Activated CD4-positive, alpha-beta T cell treated with anti-CD3 and anti-CD28 coated beads, Interleukin-2, amount 50 U/mL, for 1 hour (primary cell): ENCODE results near the gene EXOC6B.

ENCODE experiments used
- DNase-seq: peaks from one replicate; pipeline ENCODE4 v3.0.0-alpha.2; 2020

Gene EXOC6B

GRCh38 chr2:72338076-72338475, 487.8 kb downstream of the EXOC6B start:
- no peak for DNase-seq

DNA sequence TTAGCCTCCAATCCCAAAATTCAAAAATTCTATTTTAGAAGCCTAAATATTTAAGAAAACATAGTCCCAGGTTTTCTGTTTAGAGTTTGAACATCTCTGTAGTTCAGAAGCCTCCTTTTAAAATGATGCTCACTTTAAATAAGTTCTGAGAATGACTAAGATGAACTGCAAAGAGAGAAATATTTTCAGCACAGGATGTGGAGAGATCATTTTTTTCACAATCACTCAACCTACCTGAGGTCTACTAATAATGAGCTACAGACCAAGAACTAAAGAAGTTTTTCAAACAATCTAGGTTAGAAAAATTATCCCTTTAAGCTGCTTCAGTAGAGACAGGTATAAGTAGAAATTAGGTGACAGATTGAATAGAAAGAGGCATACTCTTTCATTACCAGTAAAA, 493.1 kb downstream of the EXOC6B start:
- no peak for DNase-seq

DNA sequence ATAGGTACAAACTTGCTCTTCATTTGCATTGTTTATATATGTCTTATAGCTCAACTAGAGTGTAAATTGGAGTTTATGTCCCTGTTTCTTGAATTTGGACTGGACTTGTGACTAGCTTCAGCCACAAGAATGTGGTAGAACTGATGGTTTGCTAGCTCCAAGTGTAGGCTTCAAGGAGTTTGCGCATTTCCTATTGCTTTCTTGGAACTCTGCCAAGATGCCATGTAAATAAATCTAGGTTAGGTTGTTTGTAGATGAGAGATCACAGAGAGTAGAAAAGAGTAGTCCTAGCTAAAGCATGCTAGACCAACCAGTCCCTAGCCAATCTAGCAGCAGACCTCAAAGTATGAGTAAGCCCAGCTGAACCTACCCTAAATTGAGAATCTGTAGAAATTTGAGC, 495.2 kb downstream of the EXOC6B start:
- DNase-seq = no peak

DNA sequence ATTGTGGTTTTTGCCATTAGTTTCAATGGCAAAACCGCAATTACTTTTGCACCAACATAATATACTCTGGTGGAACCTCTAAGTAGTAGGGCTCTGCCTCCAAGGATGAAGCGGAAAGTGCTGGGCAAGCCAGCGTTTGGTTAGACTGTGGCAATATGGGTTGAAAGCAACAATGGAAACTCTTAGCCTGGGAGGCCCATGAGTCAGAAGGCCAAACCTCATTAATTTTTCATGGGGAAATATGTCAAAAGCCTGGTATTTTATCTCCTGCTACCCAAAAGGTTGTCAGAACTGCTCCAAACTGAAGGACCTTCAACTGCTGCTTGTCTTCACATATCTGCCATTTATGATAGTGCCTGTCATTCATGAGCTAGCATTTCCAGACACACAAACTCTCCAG, 499.1 kb downstream of the EXOC6B start:
- DNase-seq = no peak

GRCh38 chr2:72325592-72326422, 500.0 kb downstream of the EXOC6B start:
- DNase-seq = no peak

- DNase-seq = no peak
Measured at GRCh38 chr2:72316774-72317173, 509.1 kb downstream of the EXOC6B start.

DNA sequence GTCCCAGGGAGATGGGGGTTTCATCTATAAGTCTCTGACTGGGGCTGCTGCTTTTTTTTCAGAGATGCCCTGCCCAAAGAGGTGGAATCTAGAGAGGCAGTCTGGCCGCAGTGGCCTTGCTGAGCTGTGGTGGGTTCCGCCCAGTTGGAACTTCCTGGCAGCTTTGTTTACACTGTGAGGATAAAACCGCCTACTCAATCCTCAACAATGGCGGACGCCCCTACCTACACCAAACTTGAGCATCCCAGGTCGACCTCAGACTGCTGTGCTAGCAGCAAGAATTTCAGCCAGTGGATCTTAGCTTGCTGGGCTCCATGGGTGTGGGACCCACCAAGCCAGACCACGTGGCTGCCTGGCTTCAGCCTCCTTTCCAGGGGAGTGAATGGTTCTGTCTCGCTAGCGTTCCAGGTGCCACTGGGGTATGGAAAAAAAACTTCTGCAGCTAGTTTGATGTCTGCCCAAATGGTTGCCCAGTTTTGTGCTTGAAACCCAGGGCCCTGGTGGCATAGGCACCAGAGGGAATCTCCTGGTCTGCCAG, 525.6 kb downstream of the EXOC6B start:
- no peak for DNase-seq

DNA sequence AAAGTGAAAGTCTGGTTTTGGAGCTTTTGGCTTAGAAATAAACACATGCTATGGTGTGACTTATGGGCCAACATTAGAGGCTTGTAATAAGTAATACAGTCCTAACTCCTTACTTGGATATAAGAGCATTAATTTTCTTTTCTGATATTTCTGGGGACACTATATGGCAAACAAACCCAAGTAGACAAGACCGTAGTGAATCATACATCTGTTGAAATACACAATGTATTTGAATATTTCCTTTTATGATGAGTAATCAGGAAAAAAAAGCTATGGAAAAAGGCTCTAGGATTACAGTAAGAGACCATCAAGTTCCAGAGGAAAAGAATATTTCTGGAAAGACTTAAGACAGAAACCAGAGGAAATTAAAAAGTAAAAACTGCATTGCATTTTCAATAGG, 532.2 kb downstream of the EXOC6B start:
- DNase-seq = no peak

DNA sequence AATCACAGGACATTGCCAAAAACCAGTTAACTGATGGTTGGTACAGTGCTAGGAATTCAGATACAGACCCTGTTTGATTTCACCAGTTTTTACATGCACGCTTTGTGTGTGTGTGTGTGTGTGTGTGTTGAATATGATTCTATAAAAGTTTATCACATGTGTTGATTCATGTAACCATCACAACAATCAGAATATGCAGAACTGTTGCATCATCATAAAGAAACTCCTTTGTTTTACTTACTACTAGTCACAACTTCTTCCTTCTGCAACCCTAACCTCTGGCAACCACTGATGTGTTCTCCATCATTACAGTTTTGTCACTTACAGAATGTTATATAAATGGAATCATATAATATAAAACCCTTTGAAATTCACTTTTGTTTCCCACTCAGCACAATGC, 533.4 kb downstream of the EXOC6B start:
- no peak for DNase-seq

GRCh38 chr2:72291059-72291458, 534.8 kb downstream of the EXOC6B start:
- no peak for DNase-seq

DNA sequence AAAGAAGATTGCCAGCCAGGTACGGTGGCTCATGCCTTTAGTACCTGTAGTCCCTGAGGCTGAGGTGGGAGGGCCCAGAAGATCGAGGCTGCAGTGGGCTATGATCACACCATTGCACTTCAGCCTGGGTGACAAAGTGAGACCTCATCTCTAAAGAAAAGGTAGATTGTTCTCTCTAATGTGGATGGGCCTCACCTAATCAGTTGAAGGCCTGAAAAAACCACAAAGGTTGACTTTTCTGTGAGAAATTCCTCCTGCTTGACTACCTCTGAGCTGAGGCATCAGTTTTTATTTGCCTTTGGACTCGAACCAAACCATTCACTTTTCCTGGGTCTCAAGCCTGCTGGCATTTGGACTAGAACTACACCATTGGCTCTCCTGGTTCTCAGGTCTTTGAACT, 536.1 kb downstream of the EXOC6B start:
- DNase-seq = no peak

DNA sequence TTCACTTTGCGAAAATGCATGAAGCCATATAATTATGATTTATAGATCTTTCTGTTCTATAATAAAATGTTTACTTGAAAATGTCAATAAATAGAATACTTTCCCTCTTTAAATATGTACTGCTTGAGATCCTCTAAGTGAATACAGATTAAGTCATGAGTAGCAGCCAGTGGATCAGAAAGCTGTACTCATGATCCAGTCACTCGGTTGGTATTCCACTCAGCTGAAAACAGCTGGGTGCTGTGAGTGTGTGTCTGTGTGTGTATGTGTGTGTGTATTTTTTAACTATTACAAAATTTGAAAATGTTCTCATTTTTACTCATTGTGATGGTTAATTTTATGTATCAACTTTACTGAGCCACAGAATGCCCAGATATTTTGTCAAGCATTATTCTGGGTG, 536.5 kb downstream of the EXOC6B start:
- DNase-seq = no peak

DNA sequence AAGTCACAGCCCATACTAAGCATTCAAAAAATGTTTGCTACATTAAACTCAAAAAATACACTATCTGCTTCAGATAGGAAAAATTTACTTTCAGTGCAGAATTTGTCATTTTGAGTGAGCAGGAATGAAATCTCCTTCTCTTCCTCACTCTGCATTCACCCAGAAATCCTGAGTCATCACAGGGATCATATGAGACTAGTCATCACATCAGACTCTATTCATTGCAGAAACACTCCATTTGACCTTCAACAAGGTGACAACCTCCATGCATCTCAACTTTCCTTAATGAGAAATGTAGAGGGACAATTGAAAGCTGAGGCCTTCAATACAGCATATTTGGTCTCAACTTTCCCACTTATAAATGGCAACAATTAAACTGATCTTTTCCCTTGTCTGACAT, 547.8 kb downstream of the EXOC6B start:
- no peak for DNase-seq

DNA sequence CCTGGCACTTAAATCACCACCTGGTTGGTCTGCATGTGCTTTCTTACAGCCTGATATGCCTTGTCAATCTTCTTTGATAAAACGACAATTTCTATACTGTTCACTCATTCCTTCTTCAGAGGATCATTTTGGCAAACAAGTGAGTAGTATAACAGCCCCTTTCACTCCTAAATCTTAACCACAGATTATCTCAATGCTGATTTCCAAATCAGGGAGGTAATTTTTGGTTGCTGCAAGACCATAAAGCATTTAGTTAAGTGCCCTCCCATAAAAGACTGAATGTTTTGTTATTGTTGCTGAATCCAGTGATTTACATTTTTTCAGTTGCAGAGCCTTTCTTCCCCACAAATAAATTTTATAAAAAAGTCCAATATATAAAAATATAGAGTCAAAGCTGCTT, 549.0 kb downstream of the EXOC6B start:
- DNase-seq = no peak

GRCh38 chr2:72276356-72276755, 549.5 kb downstream of the EXOC6B start:
- no peak for DNase-seq

GRCh38 chr2:72275084-72275483, 550.7 kb downstream of the EXOC6B start:
- DNase-seq = no peak

GRCh38 chr2:72274380-72274797, 551.4 kb downstream of the EXOC6B start:
- no peak for DNase-seq

DNA sequence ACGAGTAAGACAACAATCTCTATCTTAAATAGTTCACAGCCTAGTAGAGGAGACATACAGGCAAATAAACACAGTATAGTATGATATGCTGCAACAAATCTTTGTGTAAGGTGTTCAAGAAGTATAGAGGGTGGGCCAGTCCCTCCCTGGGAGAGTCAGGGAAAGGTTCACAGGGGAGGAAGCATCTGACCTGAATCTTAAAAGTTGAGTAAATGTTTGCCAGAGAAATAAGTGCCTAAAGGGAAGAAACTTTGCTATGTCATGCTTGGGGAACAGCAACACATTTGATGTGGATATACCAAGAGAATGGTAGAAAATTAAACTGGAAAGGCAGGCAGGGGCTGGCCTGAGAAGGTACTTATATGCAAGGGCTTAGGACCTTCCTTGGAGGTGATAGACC, 552.4 kb downstream of the EXOC6B start:
- no peak for DNase-seq

DNA sequence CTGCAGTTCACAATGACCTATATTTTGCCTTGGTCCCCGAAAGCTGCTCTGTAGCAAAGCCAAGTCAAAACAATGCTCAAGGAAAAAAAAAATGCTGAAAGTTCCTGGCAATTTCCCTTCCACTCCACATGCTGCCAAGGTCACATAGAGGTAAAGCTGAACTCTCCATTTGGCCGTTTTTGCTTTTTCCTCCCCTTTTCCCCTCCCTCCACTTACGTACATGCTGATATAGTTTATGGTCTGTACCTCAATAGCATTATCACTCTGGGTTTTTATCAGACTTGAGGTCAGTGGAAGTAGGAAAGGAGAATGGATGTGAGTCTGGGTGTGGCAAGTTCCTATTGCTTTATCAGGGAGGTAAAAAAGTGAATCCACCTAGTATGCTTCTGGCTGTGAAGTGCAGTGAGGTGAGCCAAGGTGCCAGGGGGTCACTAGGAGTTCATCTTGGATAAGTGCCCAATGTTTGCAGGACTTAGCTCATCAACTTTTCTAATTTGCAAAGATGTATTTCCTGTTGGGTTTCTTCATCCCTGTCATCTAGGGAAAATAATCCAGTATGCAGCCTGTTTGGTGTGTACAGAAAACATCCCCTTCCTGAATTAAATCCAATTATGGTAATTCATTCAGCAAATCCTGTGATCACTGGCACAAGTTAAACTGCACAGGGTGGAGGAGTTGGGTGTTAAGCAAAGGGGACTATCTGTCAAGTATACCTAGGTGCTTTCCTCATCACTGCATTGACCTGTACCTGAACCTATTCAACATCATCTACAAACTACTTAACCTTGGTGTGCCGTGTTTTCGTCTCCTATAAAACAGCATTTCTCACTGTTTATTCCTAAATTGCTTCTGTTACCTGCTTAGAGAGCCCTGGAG, 553.8 kb downstream of the EXOC6B start:
- no peak for DNase-seq

- DNase-seq = no peak
Measured at GRCh38 chr2:72271276-72271614, 554.6 kb downstream of the EXOC6B start.

- no peak for DNase-seq
Measured at GRCh38 chr2:72270556-72271275, 555.1 kb downstream of the EXOC6B start.

GRCh38 chr2:72263776-72264060, 562.1 kb downstream of the EXOC6B start:
- no peak for DNase-seq

- DNase-seq = no peak
Measured at GRCh38 chr2:72263043-72263775, 562.6 kb downstream of the EXOC6B start.
